GM19455 (cell line): ENCODE data around the gene PGD.
"Not testable (repeated sequence)": the region's sequence is repeated elsewhere in the genome, so short reads cannot be mapped to it uniquely, and the experiment has no call there.

Experiments used
- ATAC-seq: cut with Tn5 transposase; IDR thresholded peaks from one replicate; pipeline ENCODE4 v1.9.1; 2021; ENCODE audit not compliant: unreplicated experiment

Gene PGD

DNA sequence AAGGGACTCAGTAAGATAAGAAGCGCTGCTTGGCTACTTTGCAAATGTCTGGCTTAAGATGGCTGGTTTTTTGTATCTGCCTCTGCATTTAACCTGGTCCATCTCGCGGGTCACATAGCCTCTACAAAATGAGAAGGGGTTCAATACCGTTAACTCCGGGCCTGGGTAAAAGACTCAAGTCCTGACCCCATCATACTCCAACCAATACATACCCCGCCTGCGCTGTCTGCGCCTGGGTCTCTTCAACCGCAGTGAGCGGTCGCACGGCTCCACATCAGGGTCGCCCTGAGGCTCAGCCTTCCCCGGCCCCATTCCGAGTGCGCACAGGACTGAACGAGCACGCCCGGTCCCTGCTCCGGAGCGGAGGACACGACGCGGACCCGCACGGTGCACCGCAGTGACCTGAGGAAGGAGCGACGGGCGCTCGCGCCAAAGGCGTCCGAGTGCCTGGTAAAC, 558 bp upstream of the PGD start:
- ATAC-seq = no peak

GRCh38 chr1:10399444-10399941, 629 bp downstream of the PGD start:
- ATAC-seq = no peak

DNA sequence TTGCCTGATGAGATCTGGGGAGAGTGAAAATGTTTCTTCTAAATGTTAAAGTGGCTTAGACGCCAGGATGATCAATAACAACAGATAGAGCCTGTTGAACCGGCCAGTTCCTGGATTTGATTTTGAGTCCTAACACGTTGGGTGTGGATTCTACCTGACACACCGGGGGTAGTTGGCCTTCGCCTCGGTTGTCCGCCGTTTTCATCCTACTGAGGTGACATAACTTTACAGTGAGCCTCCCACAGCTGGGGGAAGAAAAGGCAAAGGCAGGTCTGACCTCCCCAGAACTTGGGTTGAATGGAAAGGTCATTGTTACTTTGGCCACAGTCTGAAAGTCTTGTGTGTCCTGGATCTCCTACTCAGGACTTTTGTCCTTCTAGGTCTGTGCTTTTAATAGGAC, 1.1 kb downstream of the PGD start:
- no peak for ATAC-seq

- no peak for ATAC-seq
Measured at GRCh38 chr1:10401281-10401680, 2.4 kb downstream of the PGD start.

GRCh38 chr1:10402729-10403274, 3.9 kb downstream of the PGD start:
- no peak for ATAC-seq

DNA sequence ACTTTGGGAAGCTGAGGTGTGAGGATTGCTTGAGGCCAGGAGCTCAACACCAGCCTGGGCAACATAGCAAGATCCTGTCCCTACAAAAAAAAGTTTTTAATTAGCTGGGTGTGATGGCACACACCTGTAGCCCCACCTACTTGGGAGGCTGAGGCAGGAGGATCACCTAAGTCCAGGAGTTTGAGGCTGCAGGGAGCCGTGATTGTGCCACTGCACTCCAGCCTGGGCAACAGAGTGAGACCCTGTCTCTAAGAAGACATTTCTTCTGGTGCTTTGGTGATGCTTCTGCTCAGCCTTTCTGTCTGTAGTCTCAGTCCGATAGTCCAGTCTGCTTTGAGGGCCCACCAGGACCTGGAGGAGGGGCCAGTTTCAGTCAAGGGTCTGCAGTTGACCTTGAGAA, 8.3 kb downstream of the PGD start:
- no peak for ATAC-seq

DNA sequence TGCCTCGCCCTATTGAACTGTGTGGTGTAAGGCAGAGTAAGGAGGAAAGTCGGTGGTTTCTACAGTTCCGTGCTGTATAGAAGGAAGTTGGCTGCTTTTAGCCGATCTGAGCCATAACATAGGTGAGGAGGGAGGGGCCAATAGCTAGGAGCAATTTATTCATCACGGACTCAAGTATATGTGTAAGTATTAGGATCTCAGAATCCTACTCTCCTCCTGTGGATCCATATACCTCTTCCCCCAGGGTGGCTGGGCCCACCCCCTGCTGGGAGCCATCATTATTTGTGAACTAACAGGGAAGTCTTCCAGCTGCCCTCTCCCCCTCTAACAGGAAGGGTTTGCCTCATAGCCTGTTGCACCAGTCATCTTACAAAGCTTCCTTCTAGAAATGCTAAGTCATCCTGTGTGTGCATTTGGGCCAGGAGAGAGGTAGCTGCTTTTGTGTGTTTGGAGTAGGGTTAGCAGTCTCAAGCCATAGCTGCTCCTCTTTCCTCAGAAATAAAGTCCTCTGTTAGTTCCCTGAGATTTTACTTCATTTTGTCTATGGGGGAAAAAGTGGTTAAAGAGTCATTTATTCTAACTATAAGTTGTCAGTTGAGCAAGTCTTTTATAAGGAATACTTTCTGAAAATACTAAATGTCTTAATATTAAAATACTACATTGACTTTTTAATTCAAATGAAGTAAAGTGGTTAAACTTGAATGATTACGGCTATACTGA, 16.5 kb downstream of the PGD start:
- ATAC-seq = no peak

DNA sequence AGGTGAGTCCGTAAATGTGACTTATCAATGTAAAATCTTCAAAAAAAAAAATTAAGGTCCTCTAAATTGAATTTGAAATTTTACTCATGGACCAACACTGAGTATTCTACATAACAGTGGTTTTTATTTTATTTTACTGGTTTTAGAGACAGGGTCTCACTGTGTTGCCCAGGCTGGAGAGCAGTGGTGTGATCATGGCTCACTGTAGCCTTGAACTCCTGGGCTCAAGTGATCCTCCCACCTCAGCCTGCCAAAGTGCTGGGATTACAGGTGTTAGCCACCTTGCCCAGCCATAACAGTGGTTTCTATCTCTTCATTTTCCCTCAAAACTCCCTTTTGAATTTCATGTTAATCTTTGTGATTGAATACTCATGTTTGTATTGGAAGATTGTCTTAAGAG, 17.1 kb downstream of the PGD start:
- ATAC-seq = not testable (repeated sequence)

DNA sequence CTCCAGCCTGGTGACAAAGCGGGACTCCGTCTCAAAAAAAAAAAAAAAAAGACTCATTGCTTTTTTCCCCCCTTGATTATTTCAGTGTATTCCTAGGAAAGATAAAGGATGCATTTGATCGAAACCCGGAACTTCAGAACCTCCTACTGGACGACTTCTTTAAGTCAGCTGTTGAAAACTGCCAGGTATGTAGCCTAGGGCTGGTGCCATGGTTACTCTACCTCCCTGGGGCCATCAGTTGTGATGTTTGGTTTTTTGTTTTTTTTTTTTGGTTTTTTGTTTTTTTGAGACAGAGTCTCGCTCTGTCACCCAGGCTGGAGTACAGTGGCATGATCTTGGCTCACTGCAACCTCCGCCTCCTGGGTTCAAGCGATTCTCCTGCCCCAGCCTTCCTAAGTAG, 19.9 kb downstream of the PGD start:
- not testable (repeated sequence) for ATAC-seq

DNA sequence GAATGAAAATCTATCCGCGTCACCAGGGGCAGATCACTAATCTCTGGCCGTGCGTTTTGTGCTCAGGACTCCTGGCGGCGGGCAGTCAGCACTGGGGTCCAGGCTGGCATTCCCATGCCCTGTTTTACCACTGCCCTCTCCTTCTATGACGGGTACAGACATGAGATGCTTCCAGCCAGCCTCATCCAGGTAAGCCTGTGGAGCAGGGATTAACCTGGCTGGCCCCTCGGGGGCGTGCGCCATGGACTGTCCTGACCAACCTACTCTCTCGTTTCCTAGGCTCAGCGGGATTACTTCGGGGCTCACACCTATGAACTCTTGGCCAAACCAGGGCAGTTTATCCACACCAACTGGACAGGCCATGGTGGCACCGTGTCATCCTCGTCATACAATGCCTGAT, 20.5 kb downstream of the PGD start:
- ATAC-seq = no peak

DNA sequence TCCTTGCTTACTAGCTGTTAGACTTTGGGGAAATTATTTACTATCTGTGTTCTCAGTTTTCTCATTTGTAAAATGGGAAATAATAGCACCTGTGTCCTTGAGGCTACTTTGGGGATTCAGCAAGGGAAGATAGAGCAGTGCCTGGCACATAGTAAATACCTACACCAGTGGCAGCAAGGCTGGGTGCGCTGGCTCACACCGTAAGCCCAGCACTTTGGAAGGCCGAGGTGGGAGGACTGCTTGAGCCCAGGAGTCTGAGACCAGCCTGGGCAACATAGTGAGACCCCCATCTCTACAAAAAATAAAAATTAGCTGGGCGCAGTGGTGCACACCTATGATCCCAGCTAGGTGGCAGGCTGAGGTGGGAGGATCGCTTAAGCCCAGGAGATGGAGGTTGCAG, 22.8 kb downstream of the PGD start:
- ATAC-seq = no peak

- no peak for ATAC-seq
Measured at GRCh38 chr1:10424034-10424433, 25.2 kb downstream of the PGD start.

GRCh38 chr1:10424651-10425050, 25.8 kb downstream of the PGD start:
- no peak for ATAC-seq

DNA sequence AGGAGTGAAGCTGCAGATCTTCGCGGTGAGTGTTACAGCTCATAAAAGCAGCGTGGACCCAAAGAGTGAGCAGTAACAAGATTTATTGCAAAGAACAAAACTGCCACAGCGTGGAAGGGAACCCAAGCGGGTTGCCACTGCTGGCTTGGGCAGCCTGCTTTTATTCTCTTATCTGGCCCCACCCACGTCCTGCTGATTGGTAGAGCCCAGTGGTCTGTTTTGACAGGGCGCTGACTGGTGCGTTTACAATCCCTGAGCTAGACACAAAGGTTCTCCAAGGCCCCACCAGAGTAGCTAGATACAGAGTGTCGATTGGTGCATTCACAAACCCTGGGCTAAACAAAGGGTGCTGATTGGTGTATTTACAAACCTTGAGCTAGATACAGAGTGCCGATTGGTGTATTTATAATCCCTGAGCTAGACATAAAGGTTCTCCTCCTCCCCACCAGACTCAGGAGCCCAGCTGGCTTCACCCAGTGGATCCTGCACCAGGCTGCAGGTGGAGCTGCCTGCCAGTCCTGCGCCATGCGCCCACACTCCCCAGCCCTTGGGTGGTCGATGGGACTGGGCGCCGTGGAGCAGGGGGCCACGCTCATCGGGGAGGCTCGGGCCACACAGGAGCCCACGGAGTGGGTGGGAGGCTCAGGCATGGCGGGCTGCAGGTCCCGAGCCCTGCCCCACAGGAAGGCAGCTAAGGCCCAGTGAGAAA, 27.1 kb downstream of the PGD start:
- ATAC-seq = not testable (repeated sequence)

- not testable (repeated sequence) for ATAC-seq
Measured at GRCh38 chr1:10426535-10426848, 27.6 kb downstream of the PGD start.

- ATAC-seq = no peak
Measured at GRCh38 chr1:10428984-10429383, 30.1 kb downstream of the PGD start.

GRCh38 chr1:10429868-10430215, 31.0 kb downstream of the PGD start:
- ATAC-seq = peak; percentile 17

GRCh38 chr1:10430216-10431069, 31.6 kb downstream of the PGD start, which contains the start of gene CENPS:
CENPS (plus strand) TSS chr1:10430433; CDS start chr1:10430518, 85 bp downstream.
- ATAC-seq = peak; percentile 77

DNA sequence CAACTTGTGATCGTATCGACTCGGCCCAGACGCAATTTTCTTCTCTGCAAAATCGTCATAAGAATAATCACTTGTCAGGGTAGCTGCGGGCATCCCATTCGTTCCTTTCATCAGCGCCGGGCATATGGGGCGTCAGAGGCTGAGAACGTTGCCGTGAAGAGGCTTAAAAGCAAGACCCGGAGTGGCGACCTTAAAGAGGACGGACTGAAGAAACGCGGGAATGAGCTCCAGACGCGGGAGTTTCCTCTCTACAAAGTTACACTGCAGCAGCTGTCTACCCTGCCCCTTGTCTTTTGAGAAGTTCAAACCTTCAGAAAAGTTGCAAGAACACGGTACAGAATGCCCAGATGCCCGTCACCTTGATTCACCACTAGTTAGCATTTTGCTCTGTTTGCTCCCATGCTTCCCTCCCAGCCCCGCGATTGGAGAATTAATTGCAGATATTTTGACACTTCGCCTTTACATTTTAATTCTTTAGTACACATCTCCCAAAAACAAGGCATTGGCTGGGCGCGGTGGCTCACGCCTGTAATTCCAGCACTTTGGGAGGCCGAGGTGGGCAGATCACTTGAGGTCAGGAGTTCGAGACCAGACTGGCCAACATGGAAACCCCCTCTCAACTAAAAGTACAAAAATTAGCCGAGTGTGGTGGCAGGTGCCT, 32.3 kb downstream of the PGD start:
- ATAC-seq = no peak

DNA sequence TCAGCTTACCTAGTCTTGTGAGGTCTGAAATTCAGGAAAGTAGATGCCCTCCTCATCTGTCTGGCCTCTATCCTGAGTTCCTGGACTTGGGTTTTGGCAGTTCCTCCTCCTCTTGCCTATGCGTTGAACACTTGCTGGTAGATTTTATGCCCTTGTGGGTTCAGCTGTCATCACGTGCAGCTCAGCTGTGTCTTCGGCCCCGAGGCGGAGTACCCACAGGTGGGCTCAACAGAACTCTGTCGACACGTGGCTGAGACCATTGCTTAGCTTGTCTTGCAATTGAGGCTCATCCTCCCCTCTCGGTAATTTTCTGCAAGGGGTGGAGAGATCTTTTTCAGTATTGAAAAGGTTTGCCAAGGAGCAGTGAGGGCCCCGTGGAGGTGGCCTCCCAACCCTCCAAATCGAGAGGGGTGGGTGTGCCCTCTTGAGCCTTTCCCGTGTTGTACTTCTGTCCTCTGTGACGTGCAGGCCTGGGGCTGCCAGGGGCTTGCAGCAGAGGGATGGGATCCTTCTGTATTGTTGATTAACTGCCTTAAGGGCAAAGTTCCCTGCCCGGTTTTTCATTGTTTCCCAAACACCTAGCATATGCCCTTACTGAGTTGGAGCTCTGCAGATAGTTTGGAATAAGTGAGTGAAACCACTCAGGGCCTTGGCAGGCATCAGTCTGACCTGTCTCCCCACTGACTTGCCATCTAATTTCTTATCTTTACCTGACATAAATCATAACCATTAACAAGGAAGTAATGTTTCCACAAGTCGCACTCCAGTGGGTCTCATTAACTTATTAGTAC, 34.2 kb downstream of the PGD start:
- ATAC-seq = no peak
